Measurements from ENCODE around the gene SULF2. TPM values are rescaled to one million over a fixed set of nuclear protein-coding genes. Genes with fewer than 3 reads are reported as not detected.

The SULF2 gene
- total RNA-seq, 1 experiment from 2014 or later, result 82.2 TPM

GRCh38 chr20:47734870-47735269 is 50.4 kb downstream of the SULF2 start:
- Mint-ChIP-seq H3K9me3 (ENCODE audit: unreplicated experiment) (no peaks in the 10 kb centered on the region), H3K4me3 (ENCODE audit: unreplicated experiment) (no peak overlapping the region), H3K27me3 (ENCODE audit: insufficient read depth, unreplicated experiment) (no peaks in the 10 kb centered on the region), H3K36me3 (ENCODE audit: insufficient read depth, unreplicated experiment) (peaks cover 80% of the 10 kb centered on the region), H3K4me1 (ENCODE audit: insufficient read depth, unreplicated experiment) (peaks cover 4% of the 10 kb centered on the region), H3K27ac (ENCODE audit: low read depth, unreplicated experiment) (no peak overlapping the region)
- no peak for TF ChIP-seq CTCF (IDR thresholded peaks at IDR 0.05; ENCODE audit: unreplicated experiment)
- DNase-seq (ENCODE audit: unreplicated experiment), result no peak
- intact Hi-C loops (cut with micrococcal nuclease), result no loop called here
- ChIA-PET CTCF (interaction anchor here (1.8 kb wide), 1 partner anchor 10 kb away, joined by 6 read pairs; no protein-coding TSS in a partner anchor), POLR2A (no interaction called here)
- no TSS peak for BruUV-seq (replicated peaks)

GRCh38 chr20:47733892-47734291 is 51.4 kb downstream of the SULF2 start:
- ChIA-PET CTCF (interaction anchor here (0.6 to 1.8 kb wide), 2 partner anchors 9 to 902 kb away, joined by 4 to 6 read pairs; no protein-coding TSS in a partner anchor), POLR2A (no interaction called here)
- intact Hi-C loops (cut with micrococcal nuclease), result no loop called here
- DNase-seq (ENCODE audit: unreplicated experiment), result no peak
- H3K27me3 Mint-ChIP-seq (ENCODE audit: insufficient read depth, unreplicated experiment), result no peaks in the 10 kb centered on the region
- H3K4me1 Mint-ChIP-seq (ENCODE audit: insufficient read depth, unreplicated experiment), result no peaks in the 10 kb centered on the region
- H3K36me3 Mint-ChIP-seq (ENCODE audit: insufficient read depth, unreplicated experiment), result peaks cover 89% of the 10 kb centered on the region
- H3K9me3 Mint-ChIP-seq (ENCODE audit: unreplicated experiment), result no peaks in the 10 kb centered on the region
- no peak overlapping the region for H3K4me3 Mint-ChIP-seq (ENCODE audit: unreplicated experiment)
- no peak for TF ChIP-seq CTCF (IDR thresholded peaks at IDR 0.05; ENCODE audit: unreplicated experiment)
- H3K27ac Mint-ChIP-seq (ENCODE audit: low read depth, unreplicated experiment), result no peak overlapping the region
- BruUV-seq (replicated peaks), result TSS peak; percentile 13

GRCh38 chr20:47730744-47731143 is 54.5 kb downstream of the SULF2 start:
- intact Hi-C loops (cut with micrococcal nuclease), result no loop called here
- no TSS peak for BruUV-seq (replicated peaks)
- no peaks in the 10 kb centered on the region for H3K9me3 Mint-ChIP-seq (ENCODE audit: unreplicated experiment)
- H3K4me3 Mint-ChIP-seq (ENCODE audit: unreplicated experiment), result no peak overlapping the region
- no peak overlapping the region for H3K27ac Mint-ChIP-seq (ENCODE audit: low read depth, unreplicated experiment)
- no peak for TF ChIP-seq CTCF (IDR thresholded peaks at IDR 0.05; ENCODE audit: unreplicated experiment)
- ChIA-PET CTCF (interaction anchor here (0.7 to 1.6 kb wide), 2 partner anchors 11 to 889 kb away, joined by 3 to 4 read pairs; no protein-coding TSS in a partner anchor), POLR2A (interaction anchor here (0.7 kb wide), 1 partner anchor 55 kb away, joined by 3 read pairs; no protein-coding TSS in a partner anchor)
- H3K27me3 Mint-ChIP-seq (ENCODE audit: insufficient read depth, unreplicated experiment), result no peaks in the 10 kb centered on the region
- DNase-seq (ENCODE audit: unreplicated experiment), result no peak
- H3K36me3 Mint-ChIP-seq (ENCODE audit: insufficient read depth, unreplicated experiment), result peaks cover 89% of the 10 kb centered on the region
- no peaks in the 10 kb centered on the region for H3K4me1 Mint-ChIP-seq (ENCODE audit: insufficient read depth, unreplicated experiment)

- intact Hi-C loops (cut with micrococcal nuclease), result no loop called here
- BruUV-seq (replicated peaks), result no TSS peak
- no peak for DNase-seq (ENCODE audit: unreplicated experiment)
- CTCF ChIA-PET, result interaction anchor here (0.6 to 2.3 kb wide), 6 partner anchors 10 to 901 kb away, joined by 3 to 10 read pairs (median 4); no protein-coding TSS in a partner anchor
- POLR2A ChIA-PET, result interaction anchor here (0.7 kb wide), 1 partner anchor 20 kb away, joined by 3 read pairs; no protein-coding TSS in a partner anchor
- Mint-ChIP-seq H3K27me3 (ENCODE audit: insufficient read depth, unreplicated experiment) (no peaks in the 10 kb centered on the region), H3K36me3 (ENCODE audit: insufficient read depth, unreplicated experiment) (peaks cover 85% of the 10 kb centered on the region), H3K4me1 (ENCODE audit: insufficient read depth, unreplicated experiment) (no peaks in the 10 kb centered on the region), H3K4me3 (ENCODE audit: unreplicated experiment) (no peak overlapping the region), H3K27ac (ENCODE audit: low read depth, unreplicated experiment) (peak overlapping the region; percentile 24), H3K9me3 (ENCODE audit: unreplicated experiment) (no peaks in the 10 kb centered on the region)
- TF ChIP-seq CTCF (IDR thresholded peaks at IDR 0.05; ENCODE audit: unreplicated experiment), result no peak
These were observed 55.8 kb downstream of the SULF2 start for GRCh38 chr20:47729472-47729871.
